K562 (cell line): ENCODE data around the gene HMOX2. TPM values are rescaled to one million over a fixed set of nuclear protein-coding genes. Genes with fewer than 3 reads are reported as not detected.

Experiments
- ATAC-seq: fragments of 200-7000 bp; cut with Tn5 transposase; 3 replicates; pipeline ENCODE4 v1.9.1; 2020; ENCODE audit warnings: moderate library complexity
- BruUV-seq: library from RNA; stranded (reverse); fragments of 400-500 nt; replicated peaks from 2 replicates; lab custom pipeline; 2021; lab: Mats Ljungman, UMichigan
- CTCF ChIA-PET: fragments of 300-600 bp; formaldehyde crosslinking; extraction: SDS; loops from one replicate; lab custom pipeline; 2021; ENCODE audit warnings: low intra/inter-chr PET ratio; lab: Yijun Ruan, JAX
- POLR2A ChIA-PET: fragments of 300-600, 350-650 bp; sonication (Branson Sonifier 250); formaldehyde crosslinking; extraction: SDS; loops from one replicate; lab custom pipeline; 2021; ENCODE audit warnings: antibody characterized with exemption, inconsistent platforms; lab: Yijun Ruan, JAX
- DNase-seq, 4 experiments: peaks; one replicate each; pipeline versions ENCODE4 v3.0.0 to v3.0.0-alpha.2; 2011 to 2018; ENCODE audit warnings: low spot score in 3 of 4, mixed read lengths in 3 of 4; ENCODE audit errors: extremely low read depth in 1 of 4
- FAIRE-seq: peaks from 2 replicates; lab custom pipeline; 2011; peaks lifted over from hg19 to GRCh38; lab: Jason Lieb, UNC
- H2AFZ ChIP-seq: 2 replicates; pipeline ENCODE4 v1.6.0; 2011; ENCODE audit warnings: low read depth, low read length, control low read depth, inconsistent platforms
- H3K27ac ChIP-seq: fragments of 200-600 bp; 3 replicates; pipeline ENCODE4 v1.8.0; 2011; ENCODE audit warnings: low read depth, mild to moderate bottlenecking, control low read depth, inconsistent platforms, low read length, moderate library complexity, mixed read lengths; ENCODE audit errors: extremely low read depth
- H3K27me3 ChIP-seq, 2 experiments: fragments of 300-600 bp in 1 of 2; 2 replicates in 1 of 2; 3 replicates in 1 of 2; pipeline versions ENCODE4 v1.6.0 to v1.8.0; 2011; ENCODE audit warnings: inconsistent platforms in 2 of 2, low read length in 2 of 2, mild to moderate bottlenecking in 1 of 2, mixed read lengths in 1 of 2, moderate library complexity in 1 of 2; ENCODE audit not compliant: control insufficient read depth in 2 of 2, insufficient read depth in 2 of 2
- H3K36me3 ChIP-seq: fragments of 300-600 bp; 3 replicates; pipeline ENCODE4 v1.8.0; 2011; ENCODE audit warnings: mild to moderate bottlenecking, low read length, inconsistent platforms; ENCODE audit not compliant: control insufficient read depth, insufficient read depth
- H3K4me1 ChIP-seq, 2 experiments: fragments of 200-600 bp in 1 of 2; replicated peaks in 1 of 2; 2 replicates in 1 of 2; 3 replicates in 1 of 2; pipeline versions ENCODE4 v1.5.1 to v1.8.0; 2011; ENCODE audit warnings: inconsistent platforms in 2 of 2, low read length in 2 of 2, mild to moderate bottlenecking in 1 of 2, mixed read lengths in 1 of 2, moderate library complexity in 1 of 2; ENCODE audit not compliant: control insufficient read depth in 2 of 2, insufficient read depth in 2 of 2
- H3K4me2 ChIP-seq: 2 replicates; pipeline ENCODE4 v1.6.1; 2011; ENCODE audit warnings: low read length, control low read depth, inconsistent platforms, mixed read lengths; ENCODE audit not compliant: insufficient read depth
- H3K4me3 ChIP-seq: fragments of 200-600 bp; sonication (generic), shearing (Covaris generic); 2 replicates; pipeline ENCODE4 v1.5.1; 2016; ENCODE audit warnings: control low read depth, inconsistent platforms
- H3K79me2 ChIP-seq: fragments of 200-600 bp; 3 replicates; pipeline ENCODE4 v1.8.0; 2011; ENCODE audit warnings: low read length, inconsistent platforms; ENCODE audit not compliant: control insufficient read depth, insufficient read depth
- H3K9ac ChIP-seq, 2 experiments: 2 replicates each; pipeline versions ENCODE4 v1.6.0 to v1.6.1; 2011; ENCODE audit warnings: low read depth in 2 of 2, low read length in 2 of 2, control low read depth in 1 of 2, inconsistent platforms in 1 of 2, mild to moderate bottlenecking in 1 of 2, mixed read lengths in 1 of 2; ENCODE audit not compliant: insufficient read depth in 1 of 2
- H3K9me1 ChIP-seq: one replicate; pipeline ENCODE4 v1.6.0; 2011; ENCODE audit warnings: inconsistent platforms, mild to moderate bottlenecking, low read length, moderate library complexity; ENCODE audit not compliant: control insufficient read depth, insufficient read depth
- H3K9me3 ChIP-seq: replicated peaks from 2 replicates; pipeline ENCODE4 v1.5.1; 2011; ENCODE audit warnings: low read depth, low read length, inconsistent platforms; ENCODE audit not compliant: control insufficient read depth, insufficient read depth
- H4K20me1 ChIP-seq: replicated peaks from 2 replicates; pipeline ENCODE4 v1.6.1; 2011; ENCODE audit warnings: low read length, inconsistent platforms, mixed read lengths; ENCODE audit not compliant: control insufficient read depth, insufficient read depth
- CREBBP ChIP-seq: IDR thresholded peaks from one replicate; pipeline ENCODE4 v1.6.1; 2012; ENCODE audit warnings: low read depth, mild to moderate bottlenecking, control low read depth, inconsistent platforms, low read length
- ELF2 ChIP-seq: fragments of 250-450 bp; sonication (Bioruptor Pico); IDR thresholded peaks from 2 replicates; pipeline ENCODE4 v1.5.0; 2021; ENCODE audit warnings: mild to moderate bottlenecking
- ERF ChIP-seq: fragments of 450-650 bp; formaldehyde crosslinking; IDR thresholded peaks from 2 replicates; pipeline ENCODE4 v1.4.0; 2020; ENCODE audit warnings: mild to moderate bottlenecking, mixed read lengths
- FOSL1 ChIP-seq: fragments of 200-800 bp; sonication (Bioruptor generic); conservative IDR thresholded peaks from 2 replicates; pipeline ENCODE4 v1.6.1; 2016; ENCODE audit warnings: missing genetic modification characterization, missing compliant biosample characterization
- NFIC ChIP-seq: fragments of 450-650 bp; IDR thresholded peaks from 2 replicates; pipeline ENCODE4 v1.6.1; 2017; ENCODE audit warnings: mild to moderate bottlenecking, inconsistent platforms
- NFXL1 ChIP-seq: fragments of 450-650 bp; formaldehyde crosslinking; IDR thresholded peaks from 2 replicates; pipeline ENCODE4 v1.4.0; 2021; ENCODE audit warnings: mild to moderate bottlenecking
- NONO ChIP-seq, 2 experiments: fragments of 200-400 bp in 1 of 2; fragments of 450-650 bp in 1 of 2; formaldehyde crosslinking in 1 of 2; IDR thresholded peaks; 2 replicates each; pipeline ENCODE4 v1.6.1; 2017; ENCODE audit warnings: low read depth in 2 of 2, mild to moderate bottlenecking in 2 of 2, moderate library complexity in 2 of 2, low read length in 1 of 2
- NR2C1 ChIP-seq, 2 experiments: fragments of 450-650 bp; IDR thresholded peaks; 2 replicates each; pipeline ENCODE4 v1.6.1; 2017; ENCODE audit warnings: mild to moderate bottlenecking in 2 of 2, antibody characterized with exemption in 1 of 2, inconsistent platforms in 1 of 2, missing compliant biosample characterization in 1 of 2, missing genetic modification characterization in 1 of 2
- RHOXF2B ChIP-seq: fragments of 250-450 bp; sonication (Bioruptor Pico); conservative IDR thresholded peaks from 2 replicates; pipeline ENCODE4 v1.5.1; 2021
- TAF9B ChIP-seq: fragments of 450-650 bp; IDR thresholded peaks from 2 replicates; pipeline ENCODE4 v1.6.1; 2018; ENCODE audit warnings: mild to moderate bottlenecking; ENCODE audit not compliant: partially characterized antibody
- TAL1 ChIP-seq: fragments of 450-650 bp; IDR thresholded peaks from 2 replicates; pipeline ENCODE4 v1.6.1; 2016; ENCODE audit warnings: mild to moderate bottlenecking
- ZC3H11A ChIP-seq: IDR thresholded peaks from 2 replicates; pipeline ENCODE4 v1.6.1; 2012; ENCODE audit warnings: low read depth, low read length, improper control_type of control experiment
- WGBS: fragments of 100-300 bp; shearing (Covaris generic); methylation state at CpG from one replicate; pipeline ENCODE4 v1.1.6; 2016; ENCODE audit warnings: low coverage, mixed read lengths; ENCODE audit not compliant: insufficient coverage; ENCODE audit errors: missing lambda C conversion rate; 5-methylcytosine and 5-hydroxymethylcytosine counted together
- in situ Hi-C: fragments of 300-500 bp; cut with MboI; formaldehyde crosslinking; loops from 4 replicates; pipeline ENCODE4 v1.15.0; 2018; ENCODE audit warnings: inconsistent platforms, mixed read lengths
- intact Hi-C: fragments of 100-400 bp; cut with micrococcal nuclease; formaldehyde crosslinking; loops from 2 replicates; pipeline ENCODE4 v1.14.2; 2022
- polyA plus RNA-seq, 8 experiments: library from polyadenylated mRNA; depleted of rRNA in 4 of 8; stranded (reverse) in 5 of 8; unstranded in 3 of 8; fragments of >200 nt; fragmentation: Nextera tagmentation in 2 of 8; fragmentation: Illumina TruSeq in 1 of 8; extraction: Ambion mirVana in 2 of 8; extraction: Trizol in 1 of 8; gene quantifications; 2 replicates each; pipeline versions ENCODE4 v1.2.1 to v1.2.3, GENCODE V29; 2011 to 2014; ENCODE audit warnings: inconsistent platforms in 1 of 8, missing spikeins in 1 of 8
- total RNA-seq, 7 experiments: library from RNA; depleted of rRNA in 6 of 7; stranded (reverse); fragments of >200 nt in 6 of 7; fragmentation: Illumina TruSeq in 2 of 7; extraction: Trizol in 2 of 7; gene quantifications; 2 replicates each; pipeline versions ENCODE4 v1.2.1 to v1.2.3, GENCODE V29; 2011 to 2021; ENCODE audit warnings: low replicate concordance in 1 of 7
- TF ChIP-seq, protein P1 (sequence below), 2 experiments: IDR thresholded peaks in 1 of 2; conservative IDR thresholded peaks in 1 of 2; 2 replicates each; pipeline ENCODE4 v1.6.1; 2016; ENCODE audit warnings: low read depth in 2 of 2, mild to moderate bottlenecking in 1 of 2, missing compliant biosample characterization in 1 of 2, missing genetic modification characterization in 1 of 2, moderate library complexity in 1 of 2
- TF ChIP-seq, protein P2 (sequence below): fragments of 250-450 bp; sonication (Bioruptor Pico); IDR thresholded peaks from 2 replicates; pipeline ENCODE4 v1.4.0; 2020
- TF ChIP-seq, protein P3 (sequence below): fragments of 450-650 bp; IDR thresholded peaks from 2 replicates; pipeline ENCODE4 v1.6.1; 2016; ENCODE audit warnings: antibody characterized with exemption

Gene HMOX2
- total and polyA plus RNA-seq, 9 of the 15 experiments (the other 6 are each of a cell fraction or from before 2014, with no cell fraction given): 26.8 to 87.4 (median 57.4) TPM

DNA sequence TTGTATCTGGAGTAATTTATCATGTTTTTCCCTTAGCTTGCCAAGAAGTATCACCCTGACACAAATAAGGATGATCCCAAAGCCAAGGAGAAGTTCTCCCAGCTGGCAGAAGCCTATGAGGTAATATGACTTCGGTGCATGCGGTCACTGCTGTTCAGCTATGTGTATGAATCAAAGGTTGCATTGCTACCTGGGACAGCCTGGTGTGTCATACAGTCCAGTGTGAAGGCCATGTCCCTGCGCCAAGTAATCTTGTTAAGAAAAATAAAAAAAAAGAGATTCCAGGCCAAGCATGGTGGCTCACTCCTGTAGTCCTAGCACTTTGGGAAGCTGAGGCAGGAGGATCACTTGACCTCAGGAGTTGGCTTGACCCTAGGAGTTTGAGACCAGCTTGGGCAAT is 38.8 kb upstream of the HMOX2 start:
- no peaks in the 10 kb centered on the region for H3K9me1 ChIP-seq
- no peak overlapping the region for H3K9ac ChIP-seq
- H3K27ac ChIP-seq: no peak overlapping the region
- TF ChIP-seq, protein P1, sequence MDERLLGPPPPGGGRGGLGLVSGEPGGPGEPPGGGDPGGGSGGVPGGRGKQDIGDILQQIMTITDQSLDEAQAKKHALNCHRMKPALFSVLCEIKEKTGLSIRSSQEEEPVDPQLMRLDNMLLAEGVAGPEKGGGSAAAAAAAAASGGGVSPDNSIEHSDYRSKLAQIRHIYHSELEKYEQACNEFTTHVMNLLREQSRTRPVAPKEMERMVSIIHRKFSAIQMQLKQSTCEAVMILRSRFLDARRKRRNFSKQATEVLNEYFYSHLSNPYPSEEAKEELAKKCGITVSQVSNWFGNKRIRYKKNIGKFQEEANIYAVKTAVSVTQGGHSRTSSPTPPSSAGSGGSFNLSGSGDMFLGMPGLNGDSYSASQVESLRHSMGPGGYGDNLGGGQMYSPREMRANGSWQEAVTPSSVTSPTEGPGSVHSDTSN (CRISPR knock-in tag; IDR thresholded peaks at IDR 0.05; ENCODE audit: low read depth): no peak
- TF ChIP-seq, protein P1 (tag; conservative IDR thresholded peaks at IDR 0.05; ENCODE audit: low read depth): no peak
- TF ChIP-seq ELF2 (CRISPR knock-in tag) (no peak), NR2C1 (IDR thresholded peaks at IDR 0.05) (no peak), NR2C1 (tag; IDR thresholded peaks at IDR 0.05) (no peak), NONO (IDR thresholded peaks at IDR 0.05; ENCODE audit: low read depth in 2 of 2, low read length in 1 of 2) (no peak), RHOXF2B (CRISPR knock-in tag) (no peak), FOSL1 (tag) (no peak), ZC3H11A (no peak), TAF9B (no peak), ERF (CRISPR knock-in tag) (no peak), NFIC (no peak), TAL1 (no peak), NFXL1 (CRISPR knock-in tag) (no peak), CREBBP (no peak)
- TF ChIP-seq, protein P2, sequence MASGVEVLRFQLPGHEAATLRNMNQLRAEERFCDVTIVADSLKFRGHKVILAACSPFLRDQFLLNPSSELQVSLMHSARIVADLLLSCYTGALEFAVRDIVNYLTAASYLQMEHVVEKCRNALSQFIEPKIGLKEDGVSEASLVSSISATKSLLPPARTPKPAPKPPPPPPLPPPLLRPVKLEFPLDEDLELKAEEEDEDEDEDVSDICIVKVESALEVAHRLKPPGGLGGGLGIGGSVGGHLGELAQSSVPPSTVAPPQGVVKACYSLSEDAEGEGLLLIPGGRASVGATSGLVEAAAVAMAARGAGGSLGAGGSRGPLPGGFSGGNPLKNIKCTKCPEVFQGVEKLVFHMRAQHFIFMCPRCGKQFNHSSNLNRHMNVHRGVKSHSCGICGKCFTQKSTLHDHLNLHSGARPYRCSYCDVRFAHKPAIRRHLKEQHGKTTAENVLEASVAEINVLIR (CRISPR knock-in tag): no peak
- TF ChIP-seq, protein P3, sequence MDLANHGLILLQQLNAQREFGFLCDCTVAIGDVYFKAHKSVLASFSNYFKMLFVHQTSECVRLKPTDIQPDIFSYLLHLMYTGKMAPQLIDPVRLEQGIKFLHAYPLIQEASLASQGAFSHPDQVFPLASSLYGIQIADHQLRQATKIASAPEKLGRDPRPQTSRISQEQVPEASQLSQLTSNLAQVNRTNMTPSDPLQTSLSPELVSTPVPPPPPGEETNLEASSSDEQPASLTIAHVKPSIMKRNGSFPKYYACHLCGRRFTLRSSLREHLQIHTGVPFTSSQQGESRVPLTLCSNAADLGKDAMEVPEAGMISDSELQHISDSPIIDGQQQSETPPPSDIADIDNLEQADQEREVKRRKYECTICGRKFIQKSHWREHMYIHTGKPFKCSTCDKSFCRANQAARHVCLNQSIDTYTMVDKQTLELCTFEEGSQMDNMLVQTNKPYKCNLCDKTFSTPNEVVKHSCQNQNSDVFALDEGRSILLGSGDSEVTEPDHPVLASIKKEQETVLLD: no peak
- no peak overlapping the region for H2AFZ ChIP-seq
- no peak overlapping the region for H3K4me2 ChIP-seq
- WGBS: 86% methylated on average over 3 of the region's 3 CpGs
- no TSS peak for BruUV-seq
- H3K36me3 ChIP-seq: peaks cover 79% of the 10 kb centered on the region
- POLR2A ChIA-PET: interaction anchor here (0.9 to 1.6 kb wide), 2 partner anchors 13 to 22 kb away, joined by 3 to 6 read pairs; no protein-coding TSS in a partner anchor
- H4K20me1 ChIP-seq: no peaks in the 10 kb centered on the region
- DNase-seq (no peak), ATAC-seq (no peak), FAIRE-seq (no peak)
- H3K4me3 ChIP-seq: no peak overlapping the region
- no peaks in the 10 kb centered on the region for H3K9me3 ChIP-seq
- intact Hi-C loops (no loop called here), in situ Hi-C loops (no loop called here)
- H3K79me2 ChIP-seq: peaks cover 36% of the 10 kb centered on the region
- H3K27me3 ChIP-seq: no peaks in the 10 kb centered on the region
- peaks cover 13 to 23% of the 10 kb centered on the region in 2 experiments; a peak in 4 of 5 replicates for H3K4me1 ChIP-seq
- CTCF ChIA-PET: no interaction called here
